HG03342 (cell line): ENCODE measurements around the gene PTPRG.

Source experiments
- ATAC-seq: cut with Tn5 transposase; IDR thresholded peaks from one replicate; pipeline ENCODE4 v1.9.1; 2021; ENCODE audit warnings: mild to moderate bottlenecking, moderate library complexity; ENCODE audit not compliant: unreplicated experiment

PTPRG gene

DNA sequence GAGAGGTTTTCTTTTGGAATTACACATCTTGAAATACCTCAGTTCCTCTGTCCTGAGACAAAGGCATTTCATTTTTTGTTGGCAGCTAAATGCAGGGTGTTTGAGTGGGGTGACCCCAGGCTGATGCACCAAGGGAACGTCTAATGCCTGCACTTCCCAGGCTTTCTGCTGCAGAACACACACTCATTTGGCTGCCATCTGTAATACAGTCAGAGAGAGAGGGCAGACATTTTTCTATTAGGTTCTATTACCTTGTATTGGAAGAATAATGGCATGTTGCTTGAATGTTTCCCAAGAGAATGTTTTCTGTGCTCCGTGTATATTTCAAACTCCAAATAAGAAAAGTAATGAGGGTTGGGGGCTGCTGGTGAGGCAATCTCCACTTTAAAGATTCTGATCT lies 87.1 kb downstream of the PTPRG start:
- ATAC-seq = no peak

- ATAC-seq = no peak
Observed at GRCh38 chr3:61649381-61650170, 88.2 kb downstream of the PTPRG start.

GRCh38 chr3:61650276-61650675 lies 88.9 kb downstream of the PTPRG start:
- ATAC-seq = no peak

- ATAC-seq = no peak
Observed at GRCh38 chr3:61650719-61651410, 89.5 kb downstream of the PTPRG start.

DNA sequence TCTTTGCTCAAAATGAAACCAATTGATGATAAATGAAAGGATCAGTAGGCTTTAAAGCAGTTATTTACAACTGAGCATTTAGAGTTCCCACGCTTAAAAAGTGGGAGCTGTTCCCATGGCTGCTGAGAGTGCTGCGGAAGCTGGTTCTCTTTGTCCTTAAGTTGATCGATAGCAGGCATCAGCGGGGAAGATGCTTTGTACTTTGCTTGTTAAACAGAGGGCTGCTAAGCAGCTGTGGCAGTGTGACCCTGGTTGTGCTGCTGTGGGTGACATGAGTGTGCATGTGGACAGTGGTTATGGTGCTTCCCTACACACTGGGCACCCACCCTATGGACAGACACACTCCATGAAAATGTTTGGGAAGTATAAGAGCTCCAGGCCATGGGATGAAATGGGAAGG lies 96.3 kb downstream of the PTPRG start:
- no peak for ATAC-seq

- ATAC-seq = no peak
Observed at GRCh38 chr3:61662861-61663260, 101.5 kb downstream of the PTPRG start.

DNA sequence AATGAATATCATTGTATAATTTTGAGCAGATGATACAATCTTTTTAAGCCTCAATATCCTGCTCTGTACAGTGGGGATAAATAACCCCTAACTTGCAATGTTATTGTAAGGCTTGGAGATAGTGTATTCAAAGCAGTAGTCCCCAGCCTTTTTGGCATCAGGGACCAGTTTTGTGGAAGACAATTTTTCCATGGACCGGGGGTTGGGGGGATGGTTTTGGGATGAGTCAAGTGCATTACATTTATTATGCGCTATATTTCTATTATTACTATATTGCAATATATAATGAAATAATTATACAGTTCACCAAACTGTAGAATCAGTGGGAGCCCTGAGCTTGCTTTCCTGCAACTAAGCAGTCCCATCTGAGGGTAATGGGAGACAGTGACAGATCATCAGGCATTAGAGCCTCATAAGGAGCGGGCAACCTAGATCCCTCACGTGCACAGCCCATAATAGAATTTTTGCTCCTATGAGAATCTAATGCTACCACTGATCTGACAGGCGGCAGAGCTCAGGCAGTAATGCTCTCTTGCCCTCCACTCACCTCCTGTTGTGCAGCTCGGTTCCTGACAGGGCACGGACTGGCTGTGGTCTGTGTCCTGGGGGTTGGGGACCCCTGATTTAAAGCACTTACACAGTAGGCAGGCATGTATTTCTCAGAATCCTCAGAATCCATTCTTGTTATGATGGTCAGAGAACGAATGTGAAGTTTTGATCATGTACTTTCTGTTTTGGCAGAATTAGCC lies 102.2 kb downstream of the PTPRG start:
- no peak for ATAC-seq

- no peak for ATAC-seq
Observed at GRCh38 chr3:61664105-61664482, 102.7 kb downstream of the PTPRG start.

DNA sequence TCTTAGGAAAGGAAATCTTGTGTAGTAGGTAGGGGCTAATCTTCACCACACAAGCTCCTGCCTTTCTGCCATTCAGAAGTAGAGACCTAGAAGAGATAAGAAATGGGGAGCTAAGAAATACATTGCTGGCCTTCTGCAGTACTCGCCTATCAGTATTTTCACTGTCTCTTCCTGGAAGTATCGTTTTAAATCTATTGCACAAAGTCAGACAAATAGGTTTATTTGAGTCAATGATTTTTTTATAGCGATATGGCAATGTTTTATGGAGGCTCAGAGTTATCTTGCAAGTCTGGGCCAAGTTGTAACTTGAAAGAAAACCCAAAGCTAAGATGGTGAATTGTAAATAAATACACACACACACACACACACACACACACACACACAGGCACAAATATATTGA lies 103.8 kb downstream of the PTPRG start:
- ATAC-seq = no peak

DNA sequence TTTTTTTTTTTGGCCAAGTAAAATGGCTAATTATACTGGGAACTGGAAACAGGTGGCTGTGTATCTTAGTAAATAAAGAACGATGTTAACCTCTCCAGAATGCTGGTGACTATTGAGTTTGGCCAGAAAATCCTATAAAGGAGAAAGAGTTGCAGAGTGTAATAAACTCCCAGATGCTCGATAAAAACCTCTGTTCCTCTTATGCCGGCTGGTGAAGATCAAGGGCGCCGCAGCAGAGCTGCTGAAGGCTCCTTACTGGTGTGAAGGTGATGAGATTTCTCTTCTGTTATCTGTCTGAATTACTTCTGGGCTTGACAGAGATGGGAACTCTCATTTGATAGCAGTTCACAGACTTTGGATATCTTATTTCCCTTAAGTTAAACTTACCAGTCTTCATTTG lies 104.6 kb downstream of the PTPRG start:
- ATAC-seq = no peak

DNA sequence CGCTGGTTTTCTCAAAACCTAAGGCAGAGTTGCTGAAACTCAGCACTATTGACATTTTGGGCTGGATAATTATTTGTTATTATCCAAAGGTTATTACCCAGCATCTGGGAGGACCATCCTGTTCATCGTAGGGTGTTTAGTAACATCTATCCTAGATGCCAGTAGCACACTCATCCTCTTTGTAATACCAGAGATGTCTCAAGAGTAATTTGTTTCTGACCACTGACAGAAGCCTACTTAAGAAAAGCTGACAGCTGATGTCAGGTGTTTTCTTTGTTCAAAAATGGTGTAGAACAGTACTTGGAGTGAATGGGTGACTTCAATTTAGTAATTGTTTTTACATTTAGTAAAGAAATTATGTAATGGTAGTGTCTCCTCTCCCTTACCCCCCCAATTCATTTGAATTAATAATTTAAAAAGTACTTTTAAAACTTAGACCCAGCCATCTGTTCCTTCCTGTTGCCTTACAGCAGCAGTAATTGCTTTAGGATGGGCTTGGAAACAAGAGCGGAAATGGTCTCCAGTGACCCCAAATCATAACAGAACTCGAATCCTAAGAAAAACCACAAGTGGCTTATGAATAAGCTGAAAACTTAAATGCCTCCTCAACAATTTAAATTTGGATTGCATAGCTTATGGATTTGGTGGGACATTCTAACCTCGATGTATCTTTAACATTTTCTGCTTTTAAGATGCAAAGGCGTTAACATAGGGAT lies 105.4 kb downstream of the PTPRG start:
- ATAC-seq = no peak

GRCh38 chr3:61667383-61667782 lies 106.0 kb downstream of the PTPRG start:
- ATAC-seq = no peak

GRCh38 chr3:61667814-61668213 lies 106.4 kb downstream of the PTPRG start:
- no peak for ATAC-seq

GRCh38 chr3:61668317-61668864 lies 107.0 kb downstream of the PTPRG start:
- ATAC-seq = no peak

DNA sequence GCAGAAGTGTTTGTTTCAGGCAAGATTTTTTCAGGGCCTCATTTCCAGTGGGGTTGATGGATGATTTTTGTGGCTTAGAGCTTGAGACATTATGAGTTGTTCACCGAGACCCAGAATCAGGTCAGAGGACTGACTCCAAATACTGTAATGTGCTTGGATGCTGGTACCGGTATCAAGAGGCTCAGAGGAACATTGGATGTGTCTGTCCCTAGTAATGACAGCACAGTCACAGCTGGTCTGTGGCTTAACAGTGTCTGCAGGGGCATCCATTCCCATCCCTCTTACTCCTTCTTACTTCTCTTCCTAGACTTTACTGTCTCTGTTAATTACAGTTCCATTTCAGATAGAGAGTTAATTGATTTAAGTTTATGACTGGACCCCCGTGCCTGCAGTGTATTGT lies 107.8 kb downstream of the PTPRG start:
- ATAC-seq = no peak

DNA sequence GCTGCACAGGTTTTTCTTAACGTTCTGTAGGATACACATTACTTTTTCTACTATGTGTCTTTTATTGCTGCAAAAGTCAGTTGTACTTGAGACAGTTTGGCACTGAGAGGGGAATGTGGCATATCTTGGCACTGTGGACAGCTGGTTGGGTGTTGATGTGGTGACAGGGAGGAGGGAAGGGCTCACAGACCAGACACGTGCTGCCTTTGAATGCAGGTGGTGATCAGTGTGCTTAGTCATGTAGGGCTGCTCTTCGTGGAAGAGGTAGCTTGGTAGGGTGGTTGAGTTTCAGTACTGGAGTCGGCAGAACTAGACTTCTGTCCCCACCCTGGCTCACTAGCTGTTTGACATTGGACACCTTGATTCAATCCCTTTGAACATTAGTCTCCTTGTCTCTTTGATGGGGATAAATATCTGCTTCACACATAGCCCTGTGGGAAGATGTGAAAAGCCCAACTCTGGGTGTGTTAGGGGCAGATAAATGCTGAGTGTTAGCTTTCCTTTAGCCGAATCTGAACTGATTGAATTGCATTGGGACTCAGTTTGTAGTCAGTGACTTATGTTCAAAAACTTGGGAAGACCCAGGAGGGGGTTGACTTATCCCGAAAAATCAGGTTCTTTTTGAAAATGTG lies 108.4 kb downstream of the PTPRG start:
- no peak for ATAC-seq

DNA sequence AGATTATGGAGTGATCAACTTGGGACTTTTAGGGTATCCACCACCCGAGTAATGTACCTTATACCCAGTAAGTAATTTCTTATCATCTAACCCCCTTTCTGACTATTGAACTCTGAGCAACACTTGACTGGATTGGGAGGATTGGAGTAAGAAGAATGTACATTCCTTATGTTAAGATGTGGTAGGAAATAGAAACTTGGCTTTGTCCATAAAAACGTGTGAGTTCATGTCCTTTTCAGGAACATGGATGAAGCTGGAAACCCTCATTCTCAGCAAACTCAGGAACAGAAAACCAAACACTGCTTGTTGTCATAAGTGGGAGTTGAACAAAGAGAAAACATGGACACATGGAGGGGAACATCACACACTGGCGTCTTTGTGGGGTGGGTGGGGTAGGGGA lies 112.3 kb downstream of the PTPRG start:
- no peak for ATAC-seq

DNA sequence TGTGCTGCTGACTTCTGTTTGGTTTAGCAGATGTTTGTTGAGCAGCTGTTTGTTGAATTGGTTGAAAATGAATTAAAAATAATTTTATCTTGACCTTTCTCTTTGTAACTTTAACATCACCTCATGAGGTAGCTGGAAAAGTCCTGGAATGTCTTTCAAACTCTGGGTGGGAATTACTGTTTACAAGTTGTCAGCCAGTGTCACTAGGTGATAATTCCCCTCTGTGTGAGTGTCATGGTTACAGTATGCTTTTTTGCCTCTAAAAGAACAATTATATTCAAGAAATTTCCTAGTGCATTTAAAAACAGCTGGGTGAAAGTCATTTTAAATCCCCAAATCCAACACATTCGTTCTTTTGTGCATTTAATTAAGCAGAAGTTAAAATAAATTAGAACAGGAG lies 113.2 kb downstream of the PTPRG start:
- no peak for ATAC-seq

GRCh38 chr3:61679026-61679425 lies 117.7 kb downstream of the PTPRG start:
- ATAC-seq = no peak

- no peak for ATAC-seq
Observed at GRCh38 chr3:61680617-61681016, 119.2 kb downstream of the PTPRG start.
